Measurements from ENCODE around the gene CRACR2A.

The CRACR2A gene

GRCh38 chr12:3681595-3682061, 71.3 kb downstream of the CRACR2A start:
- no peak for DNase-seq

- no peak for DNase-seq
Measured at GRCh38 chr12:3680919-3681594, 71.9 kb downstream of the CRACR2A start.

GRCh38 chr12:3679831-3680230, 73.1 kb downstream of the CRACR2A start:
- DNase-seq, result no peak

DNA sequence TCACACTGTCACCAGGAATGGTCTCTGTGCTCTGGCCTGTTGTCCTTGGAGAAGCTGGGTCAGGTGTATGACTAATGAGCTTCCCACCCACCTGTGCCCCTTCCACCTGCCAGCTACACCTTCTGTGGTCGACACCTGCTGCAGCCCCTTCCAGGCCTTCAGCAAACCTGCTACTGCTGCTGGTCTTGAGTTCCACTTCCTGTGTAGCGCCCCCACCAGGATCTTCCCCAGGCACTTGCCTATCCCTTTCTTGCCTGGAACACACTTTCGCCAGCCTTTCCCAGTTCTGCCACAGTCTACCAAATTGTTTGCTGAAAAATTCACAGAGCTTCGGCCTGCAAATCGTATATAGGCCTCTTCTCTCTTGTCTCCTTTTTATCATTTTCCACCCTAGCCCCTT, 75.3 kb downstream of the CRACR2A start:
- no peak for DNase-seq

DNA sequence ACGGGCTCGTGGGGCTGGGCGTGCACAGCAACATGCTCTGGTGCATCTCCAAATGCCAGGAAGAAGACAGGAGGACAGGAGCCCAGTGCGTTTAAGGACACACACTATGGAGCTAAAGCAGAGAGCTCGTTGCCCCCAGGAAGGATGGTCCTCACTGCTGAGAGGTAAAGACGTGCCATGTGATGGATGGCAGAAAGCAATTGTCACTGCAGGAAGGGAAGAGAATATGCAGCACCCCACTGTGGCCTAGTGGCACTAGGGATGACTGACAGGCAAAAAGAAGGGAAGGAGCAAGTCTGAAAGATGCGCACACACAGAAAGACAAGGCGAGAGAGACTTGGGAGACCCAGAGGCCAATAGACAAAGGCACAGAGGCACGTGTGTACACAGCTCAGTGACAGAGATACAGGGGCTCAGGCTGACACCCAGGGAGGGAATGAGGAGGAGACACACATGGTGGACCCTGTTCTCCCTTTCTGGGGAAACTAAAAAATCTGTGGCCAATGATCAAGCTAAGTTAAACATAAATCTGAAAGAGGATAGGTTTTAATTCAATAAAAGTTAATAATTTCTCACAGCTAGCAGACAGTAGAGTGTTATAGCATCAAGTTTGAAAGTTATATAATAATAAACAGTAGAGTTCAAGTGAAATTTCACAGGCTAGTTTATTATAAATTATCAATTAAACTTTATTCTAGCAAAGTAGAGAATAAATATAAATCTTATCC, 78.8 kb downstream of the CRACR2A start:
- no peak for DNase-seq

DNA sequence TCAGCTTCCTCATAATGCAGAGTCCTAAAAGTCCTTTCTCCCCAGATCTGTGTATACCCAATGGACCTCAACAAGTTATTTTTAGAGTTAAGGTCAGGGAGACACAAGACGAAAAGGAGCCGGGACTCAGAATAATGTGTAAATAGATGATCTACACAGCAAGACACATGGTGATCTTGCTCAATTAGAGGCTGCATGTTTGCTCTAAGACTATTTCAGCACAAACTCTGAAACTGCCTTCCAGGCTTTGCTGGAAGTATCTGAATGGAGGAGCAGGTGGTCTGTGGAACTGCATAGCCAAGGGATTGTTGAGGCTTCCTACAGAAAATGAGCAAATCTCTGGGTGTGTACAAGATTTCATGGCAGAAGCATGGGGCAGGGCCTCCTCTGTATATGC, 80.8 kb downstream of the CRACR2A start:
- no peak for DNase-seq

GRCh38 chr12:3671330-3672112, 81.4 kb downstream of the CRACR2A start:
- DNase-seq, result no peak

DNA sequence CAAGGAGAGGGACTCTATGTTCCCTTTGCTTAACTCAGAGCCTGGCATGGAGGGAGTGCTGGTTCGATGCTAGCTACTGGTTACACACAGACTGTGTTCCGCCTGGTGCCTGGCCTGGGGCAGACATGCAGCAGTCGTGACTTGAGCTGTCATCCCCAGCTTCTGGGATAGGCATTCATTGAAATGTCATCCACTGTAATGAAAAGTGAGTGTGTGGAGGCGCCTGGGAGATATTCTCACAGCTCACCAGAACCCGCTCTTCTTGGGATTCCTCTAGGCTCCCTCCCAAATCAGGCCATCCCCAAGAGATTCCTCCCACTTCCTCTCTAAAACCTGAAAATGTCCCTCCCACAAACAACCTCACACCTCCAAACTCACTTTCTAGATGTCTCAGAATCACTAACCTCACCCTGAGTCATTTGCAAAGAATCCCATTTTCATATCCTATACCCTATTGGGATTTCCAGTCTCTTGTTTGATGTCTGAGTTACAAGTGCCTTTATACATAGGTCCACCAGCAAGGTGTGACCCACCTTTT, 82.8 kb downstream of the CRACR2A start:
- DNase-seq, result no peak

DNA sequence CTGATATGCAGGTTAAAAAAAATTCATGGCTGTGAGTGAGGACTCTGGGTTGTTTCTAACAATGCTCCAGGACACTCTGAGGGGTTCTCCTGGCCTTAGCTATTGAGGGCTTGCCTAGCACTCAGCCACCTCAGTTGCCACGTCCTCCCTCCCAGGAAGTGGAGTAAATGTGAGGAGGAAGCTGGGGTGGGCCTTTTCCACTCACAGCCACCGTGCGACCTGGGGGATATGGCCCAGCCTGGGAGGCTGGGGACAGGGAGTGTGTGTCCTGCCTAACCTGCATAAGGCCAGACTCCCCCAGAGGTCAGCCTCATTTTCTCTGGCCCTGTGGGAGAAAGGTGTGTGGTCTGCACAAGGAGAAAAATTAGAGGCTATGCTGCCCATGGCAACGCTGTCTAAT, 83.3 kb downstream of the CRACR2A start:
- no peak for DNase-seq

GRCh38 chr12:3668479-3669165, 84.3 kb downstream of the CRACR2A start:
- DNase-seq, result no peak

- DNase-seq, result no peak
Measured at GRCh38 chr12:3667485-3667884, 85.4 kb downstream of the CRACR2A start.

GRCh38 chr12:3666441-3666840, 86.5 kb downstream of the CRACR2A start:
- DNase-seq, result no peak

- DNase-seq, result no peak
Measured at GRCh38 chr12:3662521-3662921, 90.4 kb downstream of the CRACR2A start.

DNA sequence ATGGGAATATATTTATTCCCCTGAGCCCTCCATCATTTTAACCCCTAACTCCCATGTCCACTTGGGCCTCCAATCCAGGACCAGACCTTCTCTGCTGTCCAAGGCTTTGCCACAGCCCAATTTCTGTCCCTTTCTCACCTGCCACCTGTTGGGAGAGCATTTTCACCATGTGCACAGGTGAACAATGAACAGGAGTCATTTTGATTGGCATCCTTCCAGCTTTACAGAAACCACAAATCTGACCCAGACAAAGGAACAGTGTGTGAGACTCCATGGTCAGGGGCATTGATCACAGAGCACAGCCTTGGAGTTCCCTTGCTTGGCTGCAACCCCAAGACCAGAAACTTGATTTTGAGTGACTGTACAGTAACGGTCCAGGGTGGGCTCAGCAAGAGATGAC, 91.9 kb downstream of the CRACR2A start:
- DNase-seq, result no peak

GRCh38 chr12:3658327-3659163, 94.4 kb downstream of the CRACR2A start:
- no peak for DNase-seq

GRCh38 chr12:3656946-3657622, 95.8 kb downstream of the CRACR2A start:
- no peak for DNase-seq

DNA sequence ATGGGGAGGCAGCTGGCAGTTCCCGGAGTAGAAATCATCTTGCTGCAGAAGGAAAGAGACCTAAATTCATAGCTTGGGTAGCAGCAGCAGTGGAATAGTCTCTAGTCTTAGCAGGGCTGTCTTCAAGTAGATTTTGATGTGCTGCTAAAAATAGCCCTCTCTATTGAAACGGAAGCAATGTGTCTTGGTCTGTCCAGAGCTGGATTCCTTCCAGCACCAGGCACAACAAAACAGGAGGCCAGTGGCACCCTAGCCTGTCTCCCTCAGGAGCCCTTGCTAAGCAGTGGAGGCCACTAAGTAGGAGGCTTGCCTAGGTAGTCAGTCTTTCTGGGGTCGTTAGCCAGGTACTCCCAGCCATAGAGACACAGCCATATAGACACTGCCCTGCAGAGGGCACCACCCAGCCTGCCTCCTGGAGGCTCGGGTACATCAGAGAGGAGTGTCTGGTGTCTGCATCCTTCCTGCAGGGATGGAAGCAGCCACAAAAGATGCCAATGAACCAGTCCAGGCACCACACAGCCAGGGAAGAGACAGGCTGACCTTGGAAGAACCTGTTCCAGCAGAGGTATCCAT, 97.5 kb downstream of the CRACR2A start:
- no peak for DNase-seq

DNA sequence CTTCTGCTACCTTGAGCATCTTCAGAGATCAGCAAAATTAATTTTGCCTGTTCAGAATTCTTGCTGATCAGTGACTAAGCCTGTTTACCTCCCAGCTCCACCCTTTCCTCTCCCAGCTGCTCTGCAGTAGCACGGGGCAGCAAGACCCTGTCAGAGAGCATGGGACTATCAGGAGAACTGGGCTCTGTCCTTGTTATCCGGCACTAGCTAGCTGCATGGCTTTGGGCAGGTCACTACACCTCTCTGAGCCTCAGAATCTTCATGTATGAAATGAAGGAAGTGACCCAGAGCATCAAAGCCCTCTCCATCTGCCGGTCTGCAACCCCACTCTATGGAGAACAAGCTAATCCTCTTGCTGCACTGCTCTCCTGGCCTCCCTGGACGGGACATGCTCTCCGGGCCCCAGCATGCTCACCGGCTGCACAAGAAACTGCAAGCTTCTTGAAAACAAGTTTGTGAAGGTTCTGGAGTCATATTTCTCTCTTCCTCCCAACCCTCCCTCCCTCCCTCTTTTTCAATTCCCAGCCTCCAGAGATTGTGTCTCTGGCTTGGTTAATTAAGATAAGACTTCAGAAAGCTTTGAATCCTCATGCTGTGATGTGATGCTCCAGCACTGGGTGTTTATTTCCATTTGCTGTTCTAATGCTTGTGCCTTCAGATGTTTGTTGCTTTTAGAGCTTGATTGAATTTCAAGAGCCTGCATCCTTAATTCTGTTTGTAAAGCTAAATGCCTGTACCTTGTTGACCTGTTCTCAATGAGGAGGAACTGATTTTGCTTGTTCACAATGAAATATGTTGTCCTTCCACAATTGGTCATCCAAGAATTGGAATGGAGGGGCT, 101.1 kb downstream of the CRACR2A start:
- DNase-seq, result no peak

DNA sequence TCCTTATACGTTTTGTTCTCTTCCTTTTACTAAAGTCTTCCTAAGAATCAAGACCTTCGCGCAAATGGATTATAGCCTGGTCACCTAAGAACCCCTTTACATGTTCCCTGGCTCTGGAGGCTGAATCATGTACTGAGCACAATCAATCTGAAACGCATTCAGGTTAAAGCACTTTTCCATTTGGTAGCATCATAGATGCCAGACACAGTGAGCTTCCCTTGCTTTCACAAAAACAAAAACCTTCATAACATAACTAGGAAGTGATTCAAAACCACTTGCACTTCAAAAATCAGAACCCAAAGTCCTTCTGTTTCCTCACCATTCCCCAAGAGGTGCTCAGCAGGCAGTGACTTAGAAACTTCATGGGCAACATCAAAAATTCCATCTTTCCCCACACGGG, 105.4 kb downstream of the CRACR2A start:
- DNase-seq, result no peak

Measured in activated naive CD4-positive, alpha-beta T cell treated with anti-CD3 and anti-CD28 coated beads, Interleukin-2, amount 50 U/mL, for 16 hours (primary cell).